HEK293T (cell line): ENCODE measurements around the gene TMEM115.

Source experiments
- CTCF ChIA-PET: fragments of 350-600 bp; formaldehyde crosslinking; extraction: SDS; loops from one replicate; lab custom pipeline; 2021; ENCODE audit warnings: antibody characterized with exemption, inconsistent platforms; lab: Yijun Ruan, JAX
- POLR2A ChIA-PET: fragments of 350-600 bp; formaldehyde crosslinking; extraction: SDS; loops from one replicate; lab custom pipeline; 2020; ENCODE audit warnings: antibody characterized with exemption, inconsistent platforms; lab: Yijun Ruan, JAX
- DNase-seq: peaks from one replicate; pipeline ENCODE4 v3.0.0; 2012; ENCODE audit warnings: mixed read lengths; ENCODE audit errors: extremely low spot score
- ARNT ChIP-seq: fragments of 450-650 bp; IDR thresholded peaks from 2 replicates; pipeline ENCODE4 v1.6.1; 2017; ENCODE audit warnings: mild to moderate bottlenecking
- BHLHE40 ChIP-seq: fragments of 450-650 bp; IDR thresholded peaks from 2 replicates; pipeline ENCODE4 v1.6.1; 2016; ENCODE audit warnings: mild to moderate bottlenecking, moderate library complexity, borderline replicate concordance
- CTBP1 ChIP-seq: fragments of 450-650 bp; IDR thresholded peaks from 2 replicates; pipeline ENCODE4 v1.6.1; 2016; ENCODE audit warnings: borderline replicate concordance
- ELF4 ChIP-seq: fragments of 450-650 bp; IDR thresholded peaks from 2 replicates; pipeline ENCODE4 v1.6.1; 2017; ENCODE audit warnings: antibody characterized with exemption
- FOXA1 ChIP-seq: fragments of 450-650 bp; IDR thresholded peaks from 2 replicates; pipeline ENCODE4 v1.6.1; 2016; ENCODE audit warnings: mild to moderate bottlenecking
- FOXK2 ChIP-seq: fragments of 450-650 bp; IDR thresholded peaks from 2 replicates; pipeline ENCODE4 v1.6.1; 2016; ENCODE audit warnings: mild to moderate bottlenecking
- FOXM1 ChIP-seq: fragments of 450-650 bp; IDR thresholded peaks from 2 replicates; pipeline ENCODE4 v1.6.1; 2017; ENCODE audit warnings: mild to moderate bottlenecking, borderline replicate concordance
- HDGF ChIP-seq: fragments of 450-650 bp; IDR thresholded peaks from 2 replicates; pipeline ENCODE4 v1.6.1; 2017; ENCODE audit warnings: antibody characterized with exemption, borderline replicate concordance
- L3MBTL2 ChIP-seq: fragments of 450-650 bp; conservative IDR thresholded peaks from 2 replicates; pipeline ENCODE4 v1.6.1; 2016; ENCODE audit warnings: mild to moderate bottlenecking
- LEF1 ChIP-seq: fragments of 450-650 bp; IDR thresholded peaks from 2 replicates; pipeline ENCODE4 v1.6.1; 2017; ENCODE audit warnings: mild to moderate bottlenecking, borderline replicate concordance
- NFRKB ChIP-seq: fragments of 450-650 bp; IDR thresholded peaks from 2 replicates; pipeline ENCODE4 v1.6.1; 2016; ENCODE audit warnings: mild to moderate bottlenecking, moderate library complexity
- SP1 ChIP-seq: fragments of 450-650 bp; IDR thresholded peaks from 2 replicates; pipeline ENCODE4 v1.6.1; 2017
- SUZ12 ChIP-seq: fragments of 450-650 bp; IDR thresholded peaks from 2 replicates; pipeline ENCODE4 v1.6.1; 2016; ENCODE audit warnings: mild to moderate bottlenecking
- TARDBP ChIP-seq: fragments of 450-650 bp; IDR thresholded peaks from 2 replicates; pipeline ENCODE4 v1.6.1; 2016
- ZNF384 ChIP-seq: fragments of 450-650 bp; IDR thresholded peaks from 2 replicates; pipeline ENCODE4 v1.6.1; 2016
- TF ChIP-seq, protein P1 (sequence below): fragments of 450-650 bp; IDR thresholded peaks from 2 replicates; pipeline ENCODE4 v1.6.1; 2016

The TMEM115 gene

DNA sequence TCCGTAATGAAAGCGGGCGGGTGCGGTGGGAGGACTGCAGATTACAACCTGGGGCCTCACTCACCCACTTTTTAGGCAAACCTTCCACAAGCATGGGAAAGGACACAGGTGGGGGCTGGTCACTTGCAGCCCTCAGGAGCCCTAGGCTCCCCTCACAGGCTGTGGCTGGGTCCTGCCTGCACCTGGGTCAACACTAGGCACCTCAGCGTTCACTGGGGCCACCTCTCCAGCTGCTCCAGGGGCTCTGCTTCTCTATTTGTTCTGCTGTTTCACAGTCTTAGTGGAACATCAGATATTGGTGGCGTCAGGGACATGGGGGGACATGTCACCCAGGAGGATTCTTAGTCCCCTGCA is 30.1 kb upstream of the TMEM115 start:
- DNase-seq, result no peak
- POLR2A ChIA-PET, result no interaction called here
- CTCF ChIA-PET, result no interaction called here
- TF ChIP-seq SP1, result no peak
- TF ChIP-seq, protein P1, sequence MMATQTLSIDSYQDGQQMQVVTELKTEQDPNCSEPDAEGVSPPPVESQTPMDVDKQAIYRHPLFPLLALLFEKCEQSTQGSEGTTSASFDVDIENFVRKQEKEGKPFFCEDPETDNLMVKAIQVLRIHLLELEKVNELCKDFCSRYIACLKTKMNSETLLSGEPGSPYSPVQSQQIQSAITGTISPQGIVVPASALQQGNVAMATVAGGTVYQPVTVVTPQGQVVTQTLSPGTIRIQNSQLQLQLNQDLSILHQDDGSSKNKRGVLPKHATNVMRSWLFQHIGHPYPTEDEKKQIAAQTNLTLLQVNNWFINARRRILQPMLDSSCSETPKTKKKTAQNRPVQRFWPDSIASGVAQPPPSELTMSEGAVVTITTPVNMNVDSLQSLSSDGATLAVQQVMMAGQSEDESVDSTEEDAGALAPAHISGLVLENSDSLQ, result no peak
- no peak for TF ChIP-seq NFRKB
- no peak for TF ChIP-seq CTBP1
- TF ChIP-seq LEF1, result no peak
- no peak for TF ChIP-seq L3MBTL2
- no peak for TF ChIP-seq ZNF384
- no peak for TF ChIP-seq HDGF
- TF ChIP-seq FOXA1, result no peak
- no peak for TF ChIP-seq ARNT
- TF ChIP-seq BHLHE40, result no peak
- no peak for TF ChIP-seq FOXM1
- TF ChIP-seq FOXK2, result no peak
- TF ChIP-seq TARDBP, result no peak
- no peak for TF ChIP-seq ELF4
- TF ChIP-seq SUZ12, result no peak

DNA sequence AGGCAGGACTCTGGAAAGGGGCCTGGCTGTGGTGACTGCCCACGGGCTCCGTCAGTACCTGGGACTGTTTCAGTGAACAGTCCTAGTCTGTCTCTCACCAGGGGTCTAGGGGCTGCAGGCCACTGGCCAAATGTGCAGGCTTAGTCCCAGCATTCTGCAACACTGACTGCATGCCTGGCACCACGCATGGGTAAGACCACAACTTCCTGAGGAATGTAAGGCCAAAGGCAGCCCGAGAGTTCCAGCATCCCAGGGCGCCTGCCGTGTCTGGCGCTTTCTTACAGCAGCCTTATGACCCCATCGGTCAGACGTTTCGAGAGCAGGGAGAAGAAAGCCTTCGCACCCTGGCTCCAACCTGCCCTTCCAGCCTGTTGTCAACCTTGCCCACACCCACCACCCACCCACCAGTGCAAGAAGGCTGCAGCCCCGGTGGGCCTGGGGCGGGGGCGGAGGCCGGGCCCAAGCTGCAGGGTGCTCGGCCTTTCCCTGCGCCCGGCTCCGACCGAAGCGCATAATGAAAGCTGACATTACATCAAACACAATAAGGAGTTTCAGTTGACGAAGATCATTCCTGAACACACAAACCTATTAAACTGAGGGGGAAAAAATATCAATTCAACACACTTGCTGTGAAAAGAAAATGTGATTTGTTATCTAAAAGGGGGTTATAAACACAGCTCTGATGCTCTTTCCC is 29.5 kb upstream of the TMEM115 start:
- POLR2A ChIA-PET, result no interaction called here
- DNase-seq, result no peak
- TF ChIP-seq CTBP1 (no peak), HDGF (no peak), SUZ12 (no peak), ELF4 (no peak), FOXK2 (no peak), ARNT (no peak), NFRKB (no peak), LEF1 (no peak), BHLHE40 (no peak), ZNF384 (no peak), SP1 (no peak), L3MBTL2 (no peak), FOXM1 (no peak), TARDBP (no peak), FOXA1 (no peak)
- TF ChIP-seq, protein P1, result no peak
- CTCF ChIA-PET, result no interaction called here

DNA sequence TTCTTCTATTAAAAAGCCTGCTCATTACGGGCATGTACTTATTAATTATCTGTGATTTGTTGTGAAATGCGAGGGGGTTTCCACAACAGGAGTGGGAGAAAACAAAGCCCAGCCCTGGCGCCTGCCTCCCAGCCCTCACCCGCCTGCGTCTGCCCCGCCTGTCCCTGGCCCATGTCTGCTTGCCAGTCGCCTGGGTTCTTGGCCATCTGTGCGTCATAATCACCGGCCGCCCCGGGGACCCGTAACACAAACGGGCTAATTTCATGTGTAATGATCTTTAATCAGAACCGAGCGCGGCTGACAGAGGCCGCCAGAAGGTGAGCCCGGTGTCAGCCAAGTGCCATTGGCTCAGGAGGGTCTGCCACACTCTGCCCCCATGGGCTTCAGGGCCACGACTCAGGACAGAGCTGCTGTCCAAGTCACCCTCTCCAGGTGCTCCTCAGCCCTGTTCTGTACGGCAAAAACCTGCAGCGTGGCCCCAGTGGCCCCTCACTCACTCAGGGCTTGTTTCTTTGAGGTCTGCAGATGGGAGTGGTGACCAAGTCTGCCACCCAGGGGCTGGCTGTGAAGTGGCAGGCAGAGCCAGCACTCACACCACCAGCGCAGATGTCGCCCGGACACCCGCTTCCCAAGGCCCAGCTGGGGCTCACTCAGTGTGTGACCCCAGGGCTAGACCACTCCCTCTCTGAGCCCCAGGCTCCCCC is 28.8 kb upstream of the TMEM115 start:
- ChIA-PET CTCF (interaction anchor here (1.3 kb wide), 1 partner anchor 17 kb away, joined by 3 read pairs; no protein-coding TSS in a partner anchor), POLR2A (no interaction called here)
- TF ChIP-seq L3MBTL2 (no peak), LEF1 (no peak), NFRKB (no peak), CTBP1 (no peak), ARNT (no peak), FOXA1 (no peak), ZNF384 (no peak)
- TF ChIP-seq, protein P1, result no peak
- DNase-seq, result peak; percentile 56

DNA sequence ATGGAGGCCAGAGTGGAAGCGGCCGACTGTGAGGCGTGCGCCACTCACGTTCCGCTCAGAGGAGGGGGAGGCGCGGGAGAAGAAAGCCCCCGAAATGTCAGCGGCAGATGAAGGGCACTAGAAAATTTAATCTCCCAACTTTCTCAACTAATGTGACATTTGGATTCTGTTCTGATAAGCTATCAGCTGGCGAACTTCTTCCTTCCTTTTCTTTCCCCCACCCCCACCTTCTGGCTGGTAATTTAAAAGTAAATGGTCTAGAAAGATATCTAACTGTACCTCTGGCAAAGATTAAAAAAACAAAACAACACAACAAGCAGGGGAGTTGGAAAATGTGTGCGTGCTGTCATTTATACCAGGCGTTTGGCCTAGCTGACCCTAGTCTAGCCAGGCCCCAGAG is 26.4 kb upstream of the TMEM115 start:
- no peak for TF ChIP-seq NFRKB
- no peak for TF ChIP-seq SUZ12
- TF ChIP-seq HDGF, result no peak
- no peak for TF ChIP-seq TARDBP
- no peak for TF ChIP-seq FOXA1
- TF ChIP-seq SP1, result no peak
- TF ChIP-seq FOXK2, result no peak
- TF ChIP-seq L3MBTL2, result no peak
- no peak for TF ChIP-seq ELF4
- no peak for TF ChIP-seq ZNF384
- no peak for TF ChIP-seq CTBP1
- no peak for TF ChIP-seq LEF1
- TF ChIP-seq BHLHE40, result no peak
- TF ChIP-seq ARNT, result no peak
- no peak for TF ChIP-seq FOXM1
- TF ChIP-seq, protein P1, result no peak
- DNase-seq, result no peak
- CTCF ChIA-PET, result no interaction called here
- POLR2A ChIA-PET, result interaction anchor here (1.2 kb wide), 1 partner anchor 48 kb away, joined by 5 read pairs; no protein-coding TSS in a partner anchor

DNA sequence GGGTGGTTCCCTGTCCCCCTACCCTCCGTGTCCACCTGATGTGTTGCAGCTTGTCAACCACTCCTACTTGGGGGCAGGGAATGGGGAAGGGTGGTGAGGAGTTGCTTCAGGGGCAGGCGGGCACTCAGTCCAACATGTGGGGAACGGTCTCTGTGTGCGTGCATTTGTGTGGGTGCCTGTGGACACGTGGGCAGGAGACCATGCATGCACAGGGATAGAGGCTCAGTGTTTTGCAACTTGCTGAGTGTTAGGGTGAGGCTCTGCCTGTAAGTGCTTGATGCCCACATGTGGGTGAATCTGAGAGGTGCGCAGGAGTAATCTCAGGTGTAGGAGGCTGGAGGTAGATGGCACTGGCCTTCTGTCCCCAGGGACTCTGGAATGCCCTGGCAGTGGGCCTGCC is 24.4 kb upstream of the TMEM115 start:
- CTCF ChIA-PET, result no interaction called here
- no peak for DNase-seq
- TF ChIP-seq ELF4, result no peak
- TF ChIP-seq, protein P1, result no peak
- TF ChIP-seq BHLHE40, result no peak
- no peak for TF ChIP-seq CTBP1
- no peak for TF ChIP-seq NFRKB
- no peak for TF ChIP-seq FOXK2
- TF ChIP-seq TARDBP, result no peak
- POLR2A ChIA-PET, result no interaction called here
